ENCODE data around the gene C16orf74. TPM values are rescaled to one million over a fixed set of nuclear protein-coding genes. Genes with fewer than 3 reads are reported as not detected.

Gene C16orf74
- polyA plus RNA-seq, 1 donor (not counting 4 experiments of a cell fraction or from before 2014, with no cell fraction given): 35.3 TPM

DNA sequence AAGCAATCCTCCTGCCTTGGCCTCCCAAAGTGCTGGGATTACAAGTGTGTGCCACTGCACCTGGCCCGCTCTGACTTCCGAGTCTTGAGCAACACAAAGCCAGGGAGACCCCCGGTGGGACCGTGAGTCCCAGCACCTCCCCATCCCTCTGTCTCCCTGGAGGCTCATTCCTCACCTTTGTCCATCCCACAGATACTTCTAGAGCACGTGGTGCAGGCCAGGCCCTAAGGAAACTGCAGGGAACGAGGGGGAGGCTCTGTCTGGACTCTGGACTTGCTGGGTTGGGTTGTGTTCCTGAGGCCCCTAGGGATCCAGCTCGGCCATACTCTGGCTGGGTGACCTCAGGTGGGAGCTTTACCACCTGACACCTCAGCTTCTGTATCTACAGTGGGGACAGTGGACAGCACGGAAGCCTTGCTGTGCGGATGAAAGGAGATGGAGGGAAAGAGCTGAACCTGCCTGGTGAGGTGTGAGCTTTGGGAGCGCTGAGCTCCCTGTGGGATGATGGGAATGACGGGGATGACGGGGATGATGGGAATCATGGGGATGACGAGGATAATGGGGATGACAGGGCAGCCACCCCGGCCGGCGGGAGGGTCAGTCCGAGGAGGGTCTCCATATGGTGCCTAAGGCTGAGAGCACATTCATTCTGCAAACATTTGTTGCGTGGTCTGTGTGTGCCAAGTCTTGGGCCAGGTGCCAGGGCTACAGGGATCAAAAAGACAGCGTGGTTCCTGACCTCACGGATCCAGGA, 26.6 kb downstream of the C16orf74 start:
- H3K4me1 ChIP-seq (ENCODE audit: control insufficient read depth, extremely low read depth, insufficient read depth, low read length): peaks cover 37% of the 10 kb centered on the region
- no peak overlapping the region for H3K4me3 ChIP-seq (ENCODE audit: control insufficient read depth in 2 of 3, extremely low read depth in 1 of 3, insufficient read depth in 2 of 3, low read depth in 1 of 3, low read length in 3 of 3)
- no peaks in the 10 kb centered on the region for H3K27me3 ChIP-seq (ENCODE audit: control insufficient read depth, extremely low read depth, insufficient read depth, low read length)
- H3K9me3 ChIP-seq (ENCODE audit: control insufficient read depth, low read depth, low read length): no peaks in the 10 kb centered on the region
- H2AFZ ChIP-seq (ENCODE audit: control insufficient read depth, low read length): no peak overlapping the region
- no peak overlapping the region for H3K4me2 ChIP-seq (ENCODE audit: control insufficient read depth, extremely low read depth, insufficient read depth, low read depth, low read length)
- no peak overlapping the region for H3K27ac ChIP-seq (ENCODE audit: control insufficient read depth, insufficient read depth, low read length)
- dilution Hi-C loops (cut with MboI; ENCODE audit: extremely low pct_ligation_motif_present, low sequenced_read_pairs): no loop called here
- H4K20me1 ChIP-seq (ENCODE audit: control insufficient read depth, extremely low read depth, insufficient read depth, low read length): peaks cover 62% of the 10 kb centered on the region
- H3K9ac ChIP-seq (ENCODE audit: control insufficient read depth, extremely low read depth, insufficient read depth, low read length): no peak overlapping the region
- no peak for FAIRE-seq
- no peak for TF ChIP-seq EZH2 (IDR thresholded peaks at IDR 0.05; ENCODE audit: low read length)
- TF ChIP-seq, protein P1, sequence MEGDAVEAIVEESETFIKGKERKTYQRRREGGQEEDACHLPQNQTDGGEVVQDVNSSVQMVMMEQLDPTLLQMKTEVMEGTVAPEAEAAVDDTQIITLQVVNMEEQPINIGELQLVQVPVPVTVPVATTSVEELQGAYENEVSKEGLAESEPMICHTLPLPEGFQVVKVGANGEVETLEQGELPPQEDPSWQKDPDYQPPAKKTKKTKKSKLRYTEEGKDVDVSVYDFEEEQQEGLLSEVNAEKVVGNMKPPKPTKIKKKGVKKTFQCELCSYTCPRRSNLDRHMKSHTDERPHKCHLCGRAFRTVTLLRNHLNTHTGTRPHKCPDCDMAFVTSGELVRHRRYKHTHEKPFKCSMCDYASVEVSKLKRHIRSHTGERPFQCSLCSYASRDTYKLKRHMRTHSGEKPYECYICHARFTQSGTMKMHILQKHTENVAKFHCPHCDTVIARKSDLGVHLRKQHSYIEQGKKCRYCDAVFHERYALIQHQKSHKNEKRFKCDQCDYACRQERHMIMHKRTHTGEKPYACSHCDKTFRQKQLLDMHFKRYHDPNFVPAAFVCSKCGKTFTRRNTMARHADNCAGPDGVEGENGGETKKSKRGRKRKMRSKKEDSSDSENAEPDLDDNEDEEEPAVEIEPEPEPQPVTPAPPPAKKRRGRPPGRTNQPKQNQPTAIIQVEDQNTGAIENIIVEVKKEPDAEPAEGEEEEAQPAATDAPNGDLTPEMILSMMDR (optimal IDR thresholded peaks at IDR 0.05 in 1 of 3, IDR thresholded peaks at IDR 0.05 in 1 of 3, conservative IDR thresholded peaks at IDR 0.05 in 1 of 3; ENCODE audit: extremely low read depth in 1 of 3, insufficient read depth in 2 of 3, low read length in 3 of 3): no peak
- peaks cover 29 to 68% of the 10 kb centered on the region in 2 experiments for H3K36me3 ChIP-seq (ENCODE audit: control insufficient read depth in 2 of 2, extremely low read depth in 1 of 2, insufficient read depth in 2 of 2, low read length in 2 of 2)
- H3K9me1 ChIP-seq (ENCODE audit: control insufficient read depth, extremely low read depth, insufficient read depth, low read length): peaks cover 9% of the 10 kb centered on the region
- peaks cover 66% of the 10 kb centered on the region for H3K79me2 ChIP-seq (ENCODE audit: control insufficient read depth, insufficient read depth, low read length)
- no peak for DNase-seq (ENCODE audit: low read depth, low spot score)

DNA sequence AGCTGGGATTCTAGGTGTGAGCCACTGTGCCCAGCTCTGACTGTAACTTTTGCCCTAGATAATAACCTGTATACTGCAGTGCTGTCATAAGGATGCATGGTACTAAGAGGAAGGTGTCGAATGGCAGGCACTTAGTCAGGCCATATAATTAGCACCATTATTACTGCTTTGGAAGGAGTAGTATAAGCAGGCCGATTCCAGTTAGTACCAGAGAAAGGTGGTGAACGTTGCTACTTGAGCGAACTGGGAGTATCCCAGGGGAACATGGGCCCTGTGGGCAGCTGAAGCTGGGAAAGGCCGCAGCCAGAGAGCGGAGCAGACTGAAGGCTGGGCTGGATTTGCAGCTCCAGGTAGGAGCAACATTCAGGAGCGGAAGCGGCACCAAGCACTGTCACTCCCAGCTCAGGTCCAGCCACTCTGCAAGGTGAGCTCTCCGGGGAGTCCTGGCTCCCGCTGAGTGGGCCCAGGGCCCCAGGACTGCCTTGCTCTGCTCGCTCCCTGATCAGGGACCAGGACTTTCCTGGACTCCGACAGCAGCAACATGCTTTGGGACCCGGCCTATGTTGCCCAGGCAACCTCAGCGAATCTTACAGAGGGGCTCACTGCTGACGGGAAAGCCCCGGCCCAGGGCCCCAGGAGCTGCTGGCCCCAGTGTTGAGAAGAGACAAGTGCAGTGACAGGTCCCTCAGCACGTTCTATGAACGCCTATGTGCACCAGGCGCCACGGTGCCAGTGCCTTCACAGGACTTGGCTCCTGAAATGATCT, 28.6 kb downstream of the C16orf74 start:
- no peak for DNase-seq (ENCODE audit: low read depth, low spot score)
- no peaks in the 10 kb centered on the region for H3K27me3 ChIP-seq (ENCODE audit: control insufficient read depth, extremely low read depth, insufficient read depth, low read length)
- TF ChIP-seq, protein P1 (optimal IDR thresholded peaks at IDR 0.05 in 1 of 3, IDR thresholded peaks at IDR 0.05 in 1 of 3, conservative IDR thresholded peaks at IDR 0.05 in 1 of 3; ENCODE audit: extremely low read depth in 1 of 3, insufficient read depth in 2 of 3, low read length in 3 of 3): no peak
- no peak for TF ChIP-seq EZH2 (IDR thresholded peaks at IDR 0.05; ENCODE audit: low read length)
- peaks cover 58% of the 10 kb centered on the region for H3K79me2 ChIP-seq (ENCODE audit: control insufficient read depth, insufficient read depth, low read length)
- no peak overlapping the region for H3K4me3 ChIP-seq (ENCODE audit: control insufficient read depth in 2 of 3, extremely low read depth in 1 of 3, insufficient read depth in 2 of 3, low read depth in 1 of 3, low read length in 3 of 3)
- H3K9ac ChIP-seq (ENCODE audit: control insufficient read depth, extremely low read depth, insufficient read depth, low read length): no peak overlapping the region
- H3K9me3 ChIP-seq (ENCODE audit: control insufficient read depth, low read depth, low read length): no peaks in the 10 kb centered on the region
- dilution Hi-C loops (cut with MboI; ENCODE audit: extremely low pct_ligation_motif_present, low sequenced_read_pairs): no loop called here
- H2AFZ ChIP-seq (ENCODE audit: control insufficient read depth, low read length): no peak overlapping the region
- peaks cover 56% of the 10 kb centered on the region for H4K20me1 ChIP-seq (ENCODE audit: control insufficient read depth, extremely low read depth, insufficient read depth, low read length)
- no peak overlapping the region for H3K27ac ChIP-seq (ENCODE audit: control insufficient read depth, insufficient read depth, low read length)
- peaks cover 22 to 62% of the 10 kb centered on the region in 2 experiments for H3K36me3 ChIP-seq (ENCODE audit: control insufficient read depth in 2 of 2, extremely low read depth in 1 of 2, insufficient read depth in 2 of 2, low read length in 2 of 2)
- FAIRE-seq: no peak
- no peak overlapping the region for H3K4me2 ChIP-seq (ENCODE audit: control insufficient read depth, extremely low read depth, insufficient read depth, low read depth, low read length)
- peaks cover 57% of the 10 kb centered on the region for H3K4me1 ChIP-seq (ENCODE audit: control insufficient read depth, extremely low read depth, insufficient read depth, low read length)
- H3K9me1 ChIP-seq (ENCODE audit: control insufficient read depth, extremely low read depth, insufficient read depth, low read length): peaks cover 9% of the 10 kb centered on the region

Measured in keratinocyte (primary cell).